Trophoblast cell (in vitro differentiated cells and primary cell): ENCODE measurements around the gene CST8.
"Not testable (repeated sequence)": the region's sequence is repeated elsewhere in the genome, so short reads cannot be mapped to it uniquely, and the experiment has no call there.

Experiments used
- DNase-seq, 2 donors: peaks; one replicate each; pipeline ENCODE4 v3.0.0-alpha.2; 2016
- H2AFZ ChIP-seq: 2 replicates; pipeline ENCODE4 v1.6.1; 2013; ENCODE audit warnings: low read length, moderate library complexity, mild to moderate bottlenecking; ENCODE audit not compliant: insufficient read depth, poor library complexity
- H2AK5ac ChIP-seq: 2 replicates; pipeline ENCODE4 v1.6.1; 2013; ENCODE audit warnings: mild to moderate bottlenecking, low read length
- H2BK120ac ChIP-seq: 2 replicates; pipeline ENCODE4 v1.6.1; 2013; ENCODE audit warnings: low read length, mild to moderate bottlenecking, moderate library complexity; ENCODE audit not compliant: insufficient read depth, poor library complexity
- H2BK12ac ChIP-seq: 2 replicates; pipeline ENCODE4 v1.6.1; 2013; ENCODE audit warnings: mild to moderate bottlenecking, low read length, moderate library complexity
- H2BK5ac ChIP-seq: 2 replicates; pipeline ENCODE4 v1.6.1; 2013; ENCODE audit warnings: low read length, low read depth, moderate library complexity, mild to moderate bottlenecking; ENCODE audit not compliant: poor library complexity
- H3K14ac ChIP-seq: 2 replicates; pipeline ENCODE4 v1.6.1; 2013; ENCODE audit warnings: mild to moderate bottlenecking, low read length
- H3K18ac ChIP-seq: 2 replicates; pipeline ENCODE4 v1.6.1; 2013; ENCODE audit warnings: mild to moderate bottlenecking, low read length
- H3K23ac ChIP-seq: 2 replicates; pipeline ENCODE4 v1.6.1; 2013; ENCODE audit warnings: low read length
- H3K27ac ChIP-seq: 2 replicates; pipeline ENCODE4 v1.5.1; 2013; ENCODE audit warnings: low read depth, mild to moderate bottlenecking, inconsistent platforms, low read length, moderate library complexity
- H3K27me3 ChIP-seq: 2 replicates; pipeline ENCODE4 v1.6.1; 2013; ENCODE audit warnings: inconsistent platforms, mild to moderate bottlenecking, low read length, moderate library complexity; ENCODE audit not compliant: insufficient read depth
- H3K36me3 ChIP-seq, 2 experiments: 1 replicate in 1 of 2; 2 replicates in 1 of 2; pipeline ENCODE4 v1.6.1; 2013; ENCODE audit warnings: low read length in 2 of 2, mild to moderate bottlenecking in 2 of 2, moderate library complexity in 1 of 2; ENCODE audit not compliant: insufficient read depth in 2 of 2, control insufficient read depth in 1 of 2
- H3K4ac ChIP-seq: 2 replicates; pipeline ENCODE4 v1.6.1; 2013; ENCODE audit warnings: low read depth, mild to moderate bottlenecking, low read length, moderate library complexity
- H3K4me1 ChIP-seq, 2 experiments: 1 replicate in 1 of 2; 2 replicates in 1 of 2; pipeline ENCODE4 v1.6.1; 2013; ENCODE audit warnings: low read length in 2 of 2, mild to moderate bottlenecking in 2 of 2, moderate library complexity in 1 of 2; ENCODE audit not compliant: insufficient read depth in 2 of 2, control insufficient read depth in 1 of 2
- H3K4me2 ChIP-seq: 2 replicates; pipeline ENCODE4 v1.6.1; 2013; ENCODE audit warnings: inconsistent platforms, mild to moderate bottlenecking, low read length, moderate library complexity
- H3K4me3 ChIP-seq: 2 replicates; pipeline ENCODE4 v1.5.1; 2013; ENCODE audit warnings: mild to moderate bottlenecking, low read depth, low read length, inconsistent platforms
- H3K79me1 ChIP-seq: one replicate; pipeline ENCODE4 v1.6.1; 2013; ENCODE audit warnings: low read length
- H3K79me2 ChIP-seq: 2 replicates; pipeline ENCODE4 v1.6.1; 2013; ENCODE audit warnings: low read length, mild to moderate bottlenecking; ENCODE audit not compliant: control insufficient read depth, insufficient read depth, poor library complexity
- H3K9ac ChIP-seq: 2 replicates; pipeline ENCODE4 v1.6.1; 2013; ENCODE audit warnings: mild to moderate bottlenecking, low read length
- H3K9me3 ChIP-seq: 2 replicates; pipeline ENCODE4 v1.6.1; 2013; ENCODE audit warnings: low read depth, mild to moderate bottlenecking, control low read depth, inconsistent platforms, low read length; ENCODE audit not compliant: insufficient read depth
- H4K12ac ChIP-seq: 2 replicates; pipeline ENCODE4 v1.6.1; 2013; ENCODE audit warnings: low read depth, mild to moderate bottlenecking, low read length, moderate library complexity
- H4K8ac ChIP-seq: 2 replicates; pipeline ENCODE4 v1.6.1; 2013; ENCODE audit warnings: low read depth, mild to moderate bottlenecking, low read length, moderate library complexity
- H4K91ac ChIP-seq: one replicate; pipeline ENCODE4 v1.6.1; 2013; ENCODE audit warnings: low read depth, mild to moderate bottlenecking, low read length, moderate library complexity
- WGBS: extraction: QIAGEN DNeasy Blood & Tissue Kit; methylation state at CpG from one replicate; pipeline ENCODE4 v1.1.7; 2013; ENCODE audit warnings: missing lambda C conversion rate; ENCODE audit not compliant: insufficient read length, insufficient coverage; ENCODE audit errors: extremely low coverage; 5-methylcytosine and 5-hydroxymethylcytosine counted together

CST8 gene

GRCh38 chr20:23473293-23473692 is 17.6 kb upstream of the CST8 start:
- not testable (repeated sequence) for H4K12ac ChIP-seq, H2AK5ac ChIP-seq, H3K23ac ChIP-seq, H3K27me3 ChIP-seq, H3K4me3 ChIP-seq, H3K4me1 ChIP-seq, H3K14ac ChIP-seq, DNase-seq, H3K79me2 ChIP-seq, H3K18ac ChIP-seq, H3K36me3 ChIP-seq, H4K91ac ChIP-seq, H2AFZ ChIP-seq, H3K79me1 ChIP-seq, H3K4ac ChIP-seq, H2BK120ac ChIP-seq, H3K27ac ChIP-seq, H2BK5ac ChIP-seq, H2BK12ac ChIP-seq, H3K9ac ChIP-seq, H4K8ac ChIP-seq, H3K4me2 ChIP-seq, H3K9me3 ChIP-seq
- no CpG with 5 or more reads among the region's 2 CpGs for WGBS

GRCh38 chr20:23475395-23475794 is 15.5 kb upstream of the CST8 start:
- peaks cover 10% of the 10 kb centered on the region for H3K9me3 ChIP-seq
- no peak overlapping the region for H2BK120ac ChIP-seq
- no peak overlapping the region for H3K4me2 ChIP-seq
- peak in 1 of 2 donors; percentile 49 for DNase-seq
- no peaks in the 10 kb centered on the region for H3K79me2 ChIP-seq
- no peak overlapping the region for H2AK5ac ChIP-seq
- no peak overlapping the region for H3K14ac ChIP-seq
- no peak overlapping the region for H4K8ac ChIP-seq
- H3K27me3 ChIP-seq = no peaks in the 10 kb centered on the region
- no peak overlapping the region for H4K12ac ChIP-seq
- no peak overlapping the region for H2AFZ ChIP-seq
- H2BK12ac ChIP-seq = no peak overlapping the region
- no peak overlapping the region for H3K4ac ChIP-seq
- H3K9ac ChIP-seq = no peak overlapping the region
- no peak overlapping the region for H4K91ac ChIP-seq
- H2BK5ac ChIP-seq = no peak overlapping the region
- H3K23ac ChIP-seq = no peak overlapping the region
- no peak overlapping the region for H3K18ac ChIP-seq
- H3K4me3 ChIP-seq = no peak overlapping the region
- H3K27ac ChIP-seq = no peak overlapping the region
- H3K4me1 ChIP-seq = peaks cover 0 to 2% of the 10 kb centered on the region in 2 experiments
- no CpG with 5 or more reads among the region's 5 CpGs for WGBS
- no peaks in the 10 kb centered on the region for H3K79me1 ChIP-seq
- no peaks in the 10 kb centered on the region for H3K36me3 ChIP-seq

- no peak for DNase-seq
- Histone ChIP-seq H3K4ac (no peak overlapping the region), H3K36me3 (no peaks in the 10 kb centered on the region), H3K4me1 (peaks cover 0 to 2% of the 10 kb centered on the region in 2 experiments), H3K4me2 (no peak overlapping the region), H3K14ac (no peak overlapping the region), H4K12ac (no peak overlapping the region), H3K79me2 (no peaks in the 10 kb centered on the region), H2BK5ac (no peak overlapping the region), H3K27me3 (no peaks in the 10 kb centered on the region), H2AFZ (no peak overlapping the region), H2BK120ac (no peak overlapping the region), H3K4me3 (peak overlapping the region; percentile 37), H3K18ac (no peak overlapping the region), H2BK12ac (no peak overlapping the region), H3K9me3 (peaks cover 10% of the 10 kb centered on the region), H2AK5ac (no peak overlapping the region), H4K8ac (no peak overlapping the region), H3K79me1 (no peaks in the 10 kb centered on the region), H3K27ac (no peak overlapping the region), H4K91ac (no peak overlapping the region), H3K9ac (no peak overlapping the region), H3K23ac (peak overlapping the region; percentile 66)
- no CpG with 5 or more reads among the region's 6 CpGs for WGBS
Measured at GRCh38 chr20:23476015-23476754, 14.7 kb upstream of the CST8 start.

DNA sequence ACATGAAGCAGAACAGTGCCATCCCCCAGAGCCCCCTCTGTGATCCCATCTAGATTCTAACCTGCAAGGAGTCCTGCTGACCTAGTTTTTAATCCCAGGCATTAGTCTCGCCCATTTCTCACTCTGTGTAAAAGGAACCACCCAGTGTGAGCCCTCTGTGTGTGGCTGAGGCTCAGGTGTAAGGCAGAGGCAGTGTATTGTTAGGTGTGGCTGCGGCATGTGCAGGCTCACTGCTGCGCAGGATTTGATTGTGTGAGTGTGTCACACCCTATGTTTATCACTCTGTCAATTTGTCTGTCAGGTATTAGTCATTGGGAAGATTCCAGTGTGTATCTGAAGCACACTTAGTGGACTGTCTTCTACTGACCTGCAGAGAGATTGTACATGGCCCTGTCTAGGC is 13.7 kb upstream of the CST8 start:
- no peak overlapping the region for H4K8ac ChIP-seq
- no peak overlapping the region for H3K18ac ChIP-seq
- no peak for DNase-seq
- H3K36me3 ChIP-seq = no peaks in the 10 kb centered on the region
- H2BK120ac ChIP-seq = no peak overlapping the region
- no peak overlapping the region for H2BK12ac ChIP-seq
- no peak overlapping the region for H3K4me3 ChIP-seq
- H3K79me2 ChIP-seq = no peaks in the 10 kb centered on the region
- H2BK5ac ChIP-seq = no peak overlapping the region
- no peak overlapping the region for H3K9ac ChIP-seq
- no peaks in the 10 kb centered on the region for H3K27me3 ChIP-seq
- no peak overlapping the region for H3K4ac ChIP-seq
- no peaks in the 10 kb centered on the region for H3K4me1 ChIP-seq
- H3K27ac ChIP-seq = no peak overlapping the region
- H4K91ac ChIP-seq = no peak overlapping the region
- H3K4me2 ChIP-seq = no peak overlapping the region
- H2AFZ ChIP-seq = no peak overlapping the region
- no peak overlapping the region for H2AK5ac ChIP-seq
- H4K12ac ChIP-seq = no peak overlapping the region
- H3K14ac ChIP-seq = no peak overlapping the region
- WGBS = no CpG with 5 or more reads among the region's 3 CpGs
- peaks cover 10% of the 10 kb centered on the region for H3K9me3 ChIP-seq
- no peak overlapping the region for H3K23ac ChIP-seq
- H3K79me1 ChIP-seq = no peaks in the 10 kb centered on the region
